Epithelial cell of esophagus (primary cell): ENCODE results near the gene SELENOO.

ENCODE experiments used
- DNase-seq: peaks from one replicate; pipeline ENCODE4 v3.0.0; 2010; ENCODE audit warnings: low read depth
- H3K4me3 ChIP-seq: 2 replicates; pipeline ENCODE4 v1.5.1; 2011; ENCODE audit warnings: mild to moderate bottlenecking, low read length, control low read depth
- CTCF ChIP-seq: IDR thresholded peaks from 2 replicates; pipeline ENCODE4 v1.5.1; 2011; ENCODE audit warnings: low read depth, mild to moderate bottlenecking, low read length, control low read depth, inconsistent platforms; ENCODE audit not compliant: insufficient read depth; ENCODE audit errors: missing control alignments

SELENOO gene

GRCh38 chr22:50218153-50218995 is 17.6 kb downstream of the SELENOO start:
- no peak for TF ChIP-seq CTCF

GRCh38 chr22:50218996-50219727 is 18.4 kb downstream of the SELENOO start:
- H3K4me3 ChIP-seq: no peak overlapping the region
- DNase-seq: peak; percentile 80
- no peak for TF ChIP-seq CTCF

More at GRCh38 chr22:50218153-50218995, 17.6 kb downstream of the SELENOO start:
- H3K4me3 ChIP-seq: no peak overlapping the region
- DNase-seq: peak; percentile 42

- no peak for DNase-seq
- no peak for TF ChIP-seq CTCF
- no peak overlapping the region for H3K4me3 ChIP-seq
These were observed 19.2 kb downstream of the SELENOO start for GRCh38 chr22:50219800-50220602.

GRCh38 chr22:50220603-50221409 is 20.0 kb downstream of the SELENOO start:
- no peak for TF ChIP-seq CTCF
- H3K4me3 ChIP-seq: no peak overlapping the region
- DNase-seq: no peak

GRCh38 chr22:50221410-50222300 is 20.8 kb downstream of the SELENOO start:
- H3K4me3 ChIP-seq: no peak overlapping the region
- no peak for DNase-seq
- no peak for TF ChIP-seq CTCF
